HUES48 (cell line): ENCODE data around the gene ZMYND8.

Source experiments
- H3K27ac ChIP-seq: one replicate; pipeline ENCODE4 v1.7.0; 2013; ENCODE audit warnings: low read depth, low read length, inconsistent platforms
- H3K27me3 ChIP-seq: 2 replicates; pipeline ENCODE4 v1.6.1; 2013; ENCODE audit warnings: mild to moderate bottlenecking, low read length; ENCODE audit not compliant: control insufficient read depth, insufficient read depth
- H3K36me3 ChIP-seq: 2 replicates; pipeline ENCODE4 v1.6.1; 2013; ENCODE audit warnings: low read length; ENCODE audit not compliant: control insufficient read depth, insufficient read depth
- H3K4me1 ChIP-seq: 2 replicates; pipeline ENCODE4 v1.6.1; 2013; ENCODE audit warnings: mild to moderate bottlenecking, low read length; ENCODE audit not compliant: control insufficient read depth, insufficient read depth
- H3K4me3 ChIP-seq: 2 replicates; pipeline ENCODE4 v1.5.1; 2013; ENCODE audit warnings: mild to moderate bottlenecking, low read depth, low read length
- H3K9ac ChIP-seq: 2 replicates; pipeline ENCODE4 v1.6.1; 2013; ENCODE audit warnings: mild to moderate bottlenecking, low read depth, low read length, moderate library complexity
- H3K9me3 ChIP-seq: 2 replicates; pipeline ENCODE4 v1.6.1; 2013; ENCODE audit warnings: low read length; ENCODE audit not compliant: control insufficient read depth, insufficient read depth

The ZMYND8 gene

GRCh38 chr20:47358039-47358671 is 1.7 kb upstream of the ZMYND8 start:
- peaks cover 35% of the 10 kb centered on the region for H3K36me3 ChIP-seq
- no peaks in the 10 kb centered on the region for H3K27me3 ChIP-seq
- peak overlapping the region; percentile 99 for H3K27ac ChIP-seq
- H3K4me1 ChIP-seq: peaks cover 92% of the 10 kb centered on the region
- peak overlapping the region; percentile 69 for H3K9ac ChIP-seq
- no peaks in the 10 kb centered on the region for H3K9me3 ChIP-seq
- no peak overlapping the region for H3K4me3 ChIP-seq

- Histone ChIP-seq H3K9me3 (no peaks in the 10 kb centered on the region), H3K27me3 (no peaks in the 10 kb centered on the region), H3K4me1 (peaks cover 93% of the 10 kb centered on the region), H3K36me3 (peaks cover 34% of the 10 kb centered on the region), H3K9ac (peak overlapping the region; percentile 69), H3K4me3 (no peak overlapping the region), H3K27ac (peak overlapping the region; percentile 99)
These were observed 968 bp upstream of the ZMYND8 start for GRCh38 chr20:47357296-47358038.

DNA sequence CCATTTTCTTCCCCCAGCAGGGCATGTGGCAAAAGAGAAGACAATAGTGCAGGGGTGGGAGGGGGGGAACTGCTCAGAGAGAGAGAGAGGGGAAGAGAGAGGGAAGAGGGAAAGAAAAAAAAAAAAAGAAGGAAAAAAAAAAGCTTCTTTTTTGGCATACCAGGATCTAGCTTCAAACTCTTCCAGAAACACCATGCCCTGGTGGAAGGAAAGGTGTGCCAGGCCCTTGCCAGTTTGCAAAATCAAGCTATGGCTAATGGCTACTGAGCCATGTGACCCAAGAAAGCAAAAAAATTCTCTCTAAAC is 326 bp downstream of the ZMYND8 start:
- 0 out of 2 replicates have a peak overlapping the region, but pooled peaks have one; percentile 10 for H3K4me3 ChIP-seq
- peaks cover 33% of the 10 kb centered on the region for H3K36me3 ChIP-seq

DNA sequence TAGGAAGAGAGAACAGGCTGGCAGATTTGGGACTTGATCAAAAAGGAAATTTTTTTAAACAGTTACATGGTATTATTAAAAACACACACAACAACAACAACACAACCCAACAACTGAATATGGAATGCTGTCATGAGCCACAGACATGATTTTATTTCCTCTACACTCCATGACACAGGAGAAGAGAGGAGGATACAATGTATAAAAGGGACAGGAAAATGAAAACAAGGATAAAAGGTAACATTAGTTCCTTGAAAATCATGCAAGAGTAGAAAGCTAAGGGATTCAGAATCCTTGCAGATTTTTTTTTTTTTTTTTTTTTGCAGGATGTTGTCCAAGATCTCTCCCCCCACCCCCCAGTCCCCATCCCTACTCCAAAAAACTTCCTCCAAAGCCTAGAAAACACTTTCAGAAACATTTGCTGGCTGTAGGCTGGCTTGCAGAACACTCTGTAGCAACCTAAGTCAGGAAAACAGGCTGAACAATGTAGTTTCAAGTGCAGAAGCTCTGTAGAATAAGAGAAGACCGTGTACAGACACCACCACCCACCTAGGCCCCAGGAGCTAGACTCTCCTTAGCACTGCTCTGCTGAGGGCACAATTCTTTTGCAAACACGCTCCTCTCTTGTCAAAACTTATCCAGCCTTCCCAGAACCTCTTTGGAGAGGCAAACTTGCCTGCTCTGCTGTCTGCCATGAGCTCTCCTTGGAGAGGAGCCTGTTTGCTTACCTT is 845 bp downstream of the ZMYND8 start:
- H3K9ac ChIP-seq: peak overlapping the region; percentile 44; the same call in 1 of the 2 replicates
- no peaks in the 10 kb centered on the region for H3K9me3 ChIP-seq
- peak overlapping the region; percentile 99 for H3K27ac ChIP-seq
- no peaks in the 10 kb centered on the region for H3K27me3 ChIP-seq
- H3K36me3 ChIP-seq: peaks cover 33% of the 10 kb centered on the region
- peaks cover 98% of the 10 kb centered on the region for H3K4me1 ChIP-seq
- peak overlapping the region; percentile 28; the same call in 1 of the 2 replicates for H3K4me3 ChIP-seq

More for the DNA sequence above, 326 bp downstream of the ZMYND8 start:
- Histone ChIP-seq H3K27ac (peak overlapping the region; percentile 99), H3K27me3 (no peaks in the 10 kb centered on the region), H3K9me3 (no peaks in the 10 kb centered on the region), H3K9ac (peak overlapping the region; percentile 64), H3K4me1 (peaks cover 98% of the 10 kb centered on the region)

GRCh38 chr20:47354714-47355488 is 1.6 kb downstream of the ZMYND8 start:
- Histone ChIP-seq H3K36me3 (peaks cover 30% of the 10 kb centered on the region), H3K27ac (peak overlapping the region; percentile 99), H3K4me1 (peaks cover 98% of the 10 kb centered on the region), H3K9me3 (no peaks in the 10 kb centered on the region), H3K4me3 (peak overlapping the region; percentile 28), H3K27me3 (no peaks in the 10 kb centered on the region), H3K9ac (peak overlapping the region; percentile 44; the same call in 1 of the 2 replicates)

GRCh38 chr20:47354464-47354713 is 2.1 kb downstream of the ZMYND8 start:
- Histone ChIP-seq H3K27ac (peak overlapping the region; percentile 99), H3K4me1 (peaks cover 98% of the 10 kb centered on the region)

DNA sequence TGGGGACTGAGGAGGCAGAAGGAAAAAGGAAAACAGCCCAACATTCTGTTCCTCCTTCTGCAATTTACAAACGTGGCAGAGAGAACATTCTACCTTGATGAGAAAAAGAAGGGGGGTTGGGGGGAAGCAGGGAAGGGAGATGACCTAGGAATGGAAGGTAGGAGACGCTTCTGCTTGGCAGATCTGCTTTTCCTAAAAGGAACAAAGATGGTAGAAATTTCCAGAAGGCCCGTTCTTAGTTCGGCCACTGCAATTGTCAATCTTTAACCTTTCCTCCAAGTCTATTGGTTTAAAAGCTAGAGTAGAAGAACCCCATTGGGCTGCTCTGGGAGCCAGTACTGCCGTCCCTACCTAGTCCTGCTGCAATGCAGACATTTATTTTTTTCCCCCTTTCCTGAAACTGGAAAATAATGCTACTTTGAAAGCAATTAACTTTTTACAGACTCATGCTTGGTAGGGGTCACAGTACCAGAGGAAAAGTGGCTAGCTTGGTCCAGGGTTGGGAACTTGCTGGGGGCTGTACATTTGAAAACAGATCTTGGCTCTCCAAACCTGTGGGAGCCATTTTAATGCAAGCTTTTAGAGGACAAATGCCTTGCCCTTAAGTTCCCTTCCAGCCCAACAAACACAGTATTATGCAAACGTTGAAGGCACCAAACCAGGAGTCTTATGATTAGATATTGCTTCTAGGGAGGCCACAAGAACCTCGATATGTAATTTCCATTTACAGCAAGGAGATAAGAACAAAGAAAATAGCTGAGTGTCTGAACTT is 2.6 kb downstream of the ZMYND8 start:
- Histone ChIP-seq H3K27me3 (no peaks in the 10 kb centered on the region), H3K4me1 (peaks cover 98% of the 10 kb centered on the region), H3K27ac (peak overlapping the region; percentile 99), H3K36me3 (peaks cover 24% of the 10 kb centered on the region), H3K9me3 (no peaks in the 10 kb centered on the region), H3K4me3 (peak overlapping the region; percentile 28; the same call in 1 of the 2 replicates), H3K9ac (peak overlapping the region; percentile 46)

More at GRCh38 chr20:47354464-47354713, 2.1 kb downstream of the ZMYND8 start:
- no peaks in the 10 kb centered on the region for H3K27me3 ChIP-seq
- peak overlapping the region; percentile 28; the same call in 1 of the 2 replicates for H3K4me3 ChIP-seq
- peaks cover 26% of the 10 kb centered on the region for H3K36me3 ChIP-seq
- no peaks in the 10 kb centered on the region for H3K9me3 ChIP-seq
- peak overlapping the region; percentile 41 for H3K9ac ChIP-seq

GRCh38 chr20:47353239-47353691 is 3.2 kb downstream of the ZMYND8 start:
- Histone ChIP-seq H3K36me3 (peaks cover 24% of the 10 kb centered on the region), H3K27ac (peak overlapping the region; percentile 99), H3K9ac (peak overlapping the region; percentile 46), H3K4me1 (peaks cover 98% of the 10 kb centered on the region), H3K4me3 (no peak overlapping the region), H3K9me3 (no peaks in the 10 kb centered on the region), H3K27me3 (no peaks in the 10 kb centered on the region)

DNA sequence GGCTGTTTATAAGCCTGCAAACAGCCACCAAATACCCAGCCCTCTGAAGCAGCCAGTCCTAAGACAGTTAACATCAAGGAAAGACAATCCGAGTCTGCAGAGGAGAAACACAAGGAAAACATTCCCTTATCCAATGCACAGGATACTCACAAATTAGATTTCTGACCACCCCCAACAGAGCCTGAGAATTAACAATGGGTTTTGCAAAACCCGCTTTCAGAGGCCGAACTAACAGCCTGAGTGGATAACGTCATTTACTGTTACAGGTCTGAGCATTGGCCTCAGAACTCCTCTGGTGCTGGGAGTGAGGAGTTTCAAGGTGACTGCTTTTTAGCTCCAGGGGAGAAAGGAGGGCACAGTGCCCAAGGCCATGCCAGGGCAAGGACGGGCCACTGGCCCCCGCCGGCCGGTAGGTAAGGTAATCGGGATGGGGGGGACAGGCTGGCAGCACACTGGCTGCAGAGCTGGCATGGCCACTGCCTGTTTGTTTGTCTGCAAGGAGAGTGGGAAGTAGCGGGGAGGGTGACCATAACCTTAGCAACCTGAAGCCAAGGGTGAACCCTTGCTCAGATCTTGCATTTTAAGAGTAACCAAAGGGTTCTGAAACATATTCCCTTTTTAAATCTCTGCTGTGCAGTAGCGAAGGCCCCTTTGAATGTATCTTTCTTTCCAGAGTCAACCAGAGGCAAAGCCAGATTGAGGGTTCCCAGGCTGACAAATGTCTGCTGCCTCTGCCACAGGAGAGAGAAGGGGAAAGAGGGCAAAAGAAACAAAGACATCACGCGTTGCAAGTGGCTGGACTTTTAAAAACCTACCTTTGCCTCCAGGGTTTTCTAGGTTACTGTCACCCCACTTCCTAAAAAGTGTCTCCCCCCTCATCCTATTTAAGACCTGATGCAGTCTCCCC is 3.9 kb downstream of the ZMYND8 start:
- peak overlapping the region; percentile 57 for H3K9ac ChIP-seq
- H3K27me3 ChIP-seq: no peaks in the 10 kb centered on the region
- H3K27ac ChIP-seq: peak overlapping the region; percentile 99
- peaks cover 99% of the 10 kb centered on the region for H3K4me1 ChIP-seq
- H3K36me3 ChIP-seq: peaks cover 24% of the 10 kb centered on the region
- peak overlapping the region; percentile 23; the same call in 1 of the 2 replicates for H3K4me3 ChIP-seq
- H3K9me3 ChIP-seq: no peaks in the 10 kb centered on the region
